Hepatocyte (in vitro differentiated cells): ENCODE data around the gene DSCAML1. TPM values are rescaled to one million over a fixed set of nuclear protein-coding genes. Genes with fewer than 3 reads are reported as not detected.

Source experiments
- DNase-seq: peaks from one replicate; pipeline ENCODE4 v3.0.0-alpha.2; 2016; ENCODE audit warnings: low spot score
- H2AFZ ChIP-seq: fragments of 200-600 bp; sonication (generic); 2 replicates; pipeline ENCODE4 v1.6.0; 2016; ENCODE audit warnings: antibody characterized with exemption, mild to moderate bottlenecking
- H3K27ac ChIP-seq: fragments of 200-600 bp; sonication (generic); 2 replicates; pipeline ENCODE4 v1.5.1; 2016; ENCODE audit warnings: mild to moderate bottlenecking
- H3K27me3 ChIP-seq: fragments of 200-600 bp; sonication (generic); 2 replicates; pipeline ENCODE4 v1.6.1; 2016
- H3K36me3 ChIP-seq: fragments of 200-600 bp; sonication (generic); replicated peaks from 2 replicates; pipeline ENCODE4 v1.5.1; 2016; ENCODE audit warnings: low read depth; ENCODE audit not compliant: insufficient read depth
- H3K4me1 ChIP-seq: fragments of 200-600 bp; sonication (generic); 2 replicates; pipeline ENCODE4 v1.5.1; 2016; ENCODE audit warnings: mild to moderate bottlenecking, moderate library complexity; ENCODE audit not compliant: insufficient read depth
- H3K4me2 ChIP-seq: fragments of 200-600 bp; sonication (generic); 2 replicates; pipeline ENCODE4 v1.6.0; 2016
- H3K4me3 ChIP-seq: fragments of 200-600 bp; sonication (generic); 2 replicates; pipeline ENCODE4 v1.5.1; 2016; ENCODE audit warnings: mild to moderate bottlenecking
- H3K79me2 ChIP-seq: fragments of 200-600 bp; sonication (generic); 2 replicates; pipeline ENCODE4 v1.6.0; 2017; ENCODE audit warnings: mild to moderate bottlenecking
- H3K9me2 ChIP-seq: fragments of 200-600 bp; sonication (generic); replicated peaks from 2 replicates; pipeline ENCODE4 v1.6.0; 2017; ENCODE audit warnings: mild to moderate bottlenecking; ENCODE audit not compliant: insufficient read depth
- H3K9me3 ChIP-seq: fragments of 200-600 bp; sonication (generic); 2 replicates; pipeline ENCODE4 v1.5.1; 2016; ENCODE audit warnings: low read depth, mild to moderate bottlenecking
- H4K20me1 ChIP-seq: fragments of 200-600 bp; sonication (generic); 2 replicates; pipeline ENCODE4 v1.6.0; 2016; ENCODE audit warnings: mild to moderate bottlenecking; ENCODE audit not compliant: insufficient read depth, poor library complexity, severe bottlenecking
- CTCF ChIP-seq: fragments of 200-600 bp; sonication (generic); IDR thresholded peaks from 2 replicates; pipeline ENCODE4 v1.5.1; 2016; ENCODE audit warnings: antibody characterized with exemption, mild to moderate bottlenecking; ENCODE audit not compliant: poor library complexity
- EZH2 ChIP-seq: fragments of 200-600 bp; sonication (generic); IDR thresholded peaks from 2 replicates; pipeline ENCODE4 v1.6.1; 2016; ENCODE audit warnings: antibody characterized with exemption, mild to moderate bottlenecking, borderline replicate concordance
- EZH2phosphoT487 ChIP-seq: fragments of 200-600 bp; sonication (generic); IDR thresholded peaks from one replicate; pipeline ENCODE4 v1.6.1; 2018; ENCODE audit warnings: antibody characterized with exemption, mild to moderate bottlenecking, low read depth, moderate library complexity; ENCODE audit not compliant: unreplicated experiment, severe bottlenecking
- WGBS: methylation state at CpG from one replicate; pipeline ENCODE4 v1.1.6; 2016; ENCODE audit warnings: low lambda C conversion rate; ENCODE audit errors: missing lambda C conversion rate; 5-methylcytosine and 5-hydroxymethylcytosine counted together
- polyA plus RNA-seq: library from polyadenylated mRNA; unstranded; fragments of >200 nt; fragmentation: Nextera tagmentation; extraction: Ambion mirVana; gene quantifications from 2 replicates; pipeline ENCODE4 v1.2.1, GENCODE V29; 2016
- total RNA-seq: library from RNA; depleted of rRNA; stranded (reverse); fragments of >200 nt; gene quantifications from 2 replicates; pipeline ENCODE4 v1.2.3, GENCODE V29; 2014

Gene DSCAML1
- total and polyA plus RNA-seq, 2 experiments from 2014 or later, result 0.46 to 2.6 TPM

GRCh38 chr11:117774553-117774952, 22.5 kb downstream of the DSCAML1 start:
- Histone ChIP-seq H3K79me2 (no peaks in the 10 kb centered on the region), H3K27ac (no peak overlapping the region)
- no peak for DNase-seq

GRCh38 chr11:117772360-117772759, 24.7 kb downstream of the DSCAML1 start:
- Histone ChIP-seq H4K20me1 (no peaks in the 10 kb centered on the region), H3K9me3 (no peaks in the 10 kb centered on the region), H3K9me2 (no peaks in the 10 kb centered on the region), H3K27me3 (peaks cover 15% of the 10 kb centered on the region), H3K4me2 (no peak overlapping the region), H3K36me3 (no peaks in the 10 kb centered on the region), H2AFZ (no peak overlapping the region), H3K4me3 (no peak overlapping the region), H3K4me1 (no peaks in the 10 kb centered on the region), H3K27ac (no peak overlapping the region), H3K79me2 (no peaks in the 10 kb centered on the region)
- DNase-seq, result no peak
- no peak for TF ChIP-seq EZH2phosphoT487
- no peak for TF ChIP-seq EZH2
- TF ChIP-seq CTCF, result no peak
- WGBS, result 85% methylated on average over 6 of the region's 6 CpGs

More at GRCh38 chr11:117774553-117774952, 22.5 kb downstream of the DSCAML1 start:
- Histone ChIP-seq H3K9me2 (no peaks in the 10 kb centered on the region), H3K4me1 (no peaks in the 10 kb centered on the region), H3K27me3 (peaks cover 25% of the 10 kb centered on the region), H3K9me3 (no peaks in the 10 kb centered on the region), H2AFZ (no peak overlapping the region), H3K4me2 (no peak overlapping the region), H3K36me3 (no peaks in the 10 kb centered on the region), H4K20me1 (no peaks in the 10 kb centered on the region), H3K4me3 (no peak overlapping the region)
- TF ChIP-seq CTCF (no peak), EZH2phosphoT487 (no peak)
- WGBS, result 61% methylated on average over 3 of the region's 3 CpGs

- TF ChIP-seq EZH2, result no peak
- TF ChIP-seq EZH2phosphoT487, result no peak
- no peak for TF ChIP-seq CTCF
- WGBS, result 96% methylated on average over 7 of the region's 7 CpGs
Observed at GRCh38 chr11:117771841-117772240, 25.2 kb downstream of the DSCAML1 start.

GRCh38 chr11:117771197-117771596, 25.8 kb downstream of the DSCAML1 start:
- Histone ChIP-seq H2AFZ (no peak overlapping the region), H3K4me1 (no peaks in the 10 kb centered on the region), H3K9me3 (no peaks in the 10 kb centered on the region), H3K4me3 (no peak overlapping the region), H4K20me1 (no peaks in the 10 kb centered on the region), H3K4me2 (no peak overlapping the region), H3K36me3 (no peaks in the 10 kb centered on the region), H3K27me3 (peaks cover 15% of the 10 kb centered on the region), H3K9me2 (no peaks in the 10 kb centered on the region), H3K27ac (no peak overlapping the region), H3K79me2 (no peaks in the 10 kb centered on the region)
- 94% methylated on average over 6 of the region's 6 CpGs for WGBS
- TF ChIP-seq CTCF (no peak), EZH2phosphoT487 (no peak), EZH2 (no peak)
- DNase-seq, result no peak

More at GRCh38 chr11:117771841-117772240, 25.2 kb downstream of the DSCAML1 start:
- no peak overlapping the region for H2AFZ ChIP-seq
- H3K9me2 ChIP-seq, result no peaks in the 10 kb centered on the region
- H3K27ac ChIP-seq, result no peak overlapping the region
- no peaks in the 10 kb centered on the region for H3K4me1 ChIP-seq
- DNase-seq, result no peak
- peaks cover 15% of the 10 kb centered on the region for H3K27me3 ChIP-seq
- H3K4me2 ChIP-seq, result no peak overlapping the region
- no peaks in the 10 kb centered on the region for H3K9me3 ChIP-seq
- H4K20me1 ChIP-seq, result no peaks in the 10 kb centered on the region
- no peak overlapping the region for H3K4me3 ChIP-seq
- H3K79me2 ChIP-seq, result no peaks in the 10 kb centered on the region
- H3K36me3 ChIP-seq, result no peaks in the 10 kb centered on the region
